KG1 (cell line): Measurements from ENCODE around the gene IRF2BPL.
"Not testable (repeated sequence)": the region's sequence is repeated elsewhere in the genome, so short reads cannot be mapped to it uniquely, and the experiment has no call there.

Experiments
- DNase-seq: peaks from one replicate; lab custom pipeline; 2025; lab: John Stamatoyannopoulos, UW

The IRF2BPL gene

GRCh38 chr14:77033622-77034589, 5.4 kb upstream of the IRF2BPL start:
- peak; percentile 70 for DNase-seq

DNA sequence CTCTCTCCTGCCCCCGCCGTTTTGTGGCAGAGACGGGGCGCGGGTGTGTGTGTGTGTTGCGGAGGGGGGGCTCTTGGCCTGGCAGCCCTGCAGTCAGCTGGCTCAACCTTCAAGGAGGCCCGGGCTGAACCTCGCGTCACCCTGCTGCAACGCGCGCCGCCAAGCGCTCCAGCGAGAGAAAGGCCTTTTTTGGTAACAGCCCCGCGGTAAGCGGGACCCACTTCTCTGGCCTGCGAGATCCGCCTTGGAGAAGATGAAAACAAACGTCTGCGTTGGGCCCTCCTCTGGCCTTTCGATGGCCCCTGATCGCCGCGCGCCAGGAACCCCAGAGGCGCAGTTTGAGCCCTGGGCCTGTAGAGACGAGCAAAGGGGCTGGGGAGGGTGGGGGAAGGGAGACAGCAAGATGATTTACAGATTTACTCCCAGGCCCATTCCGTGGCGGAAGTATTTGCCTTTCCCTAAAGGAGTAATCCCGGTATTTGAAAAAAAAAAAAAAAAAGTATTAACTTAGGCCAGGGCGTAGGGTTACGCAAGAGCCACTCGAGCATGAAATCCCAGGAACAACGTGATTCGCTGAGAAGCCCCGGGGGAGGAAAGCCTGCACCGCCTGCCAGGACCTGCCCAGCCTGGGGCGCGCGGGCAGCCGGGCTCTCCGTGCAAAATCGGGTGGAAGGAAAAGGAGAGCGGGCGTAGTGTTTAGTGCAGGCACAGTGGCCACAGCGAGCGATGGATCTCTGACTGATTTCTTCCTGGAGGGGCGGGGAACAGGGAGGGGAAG, 4.5 kb upstream of the IRF2BPL start:
- DNase-seq = peak; percentile 73

DNA sequence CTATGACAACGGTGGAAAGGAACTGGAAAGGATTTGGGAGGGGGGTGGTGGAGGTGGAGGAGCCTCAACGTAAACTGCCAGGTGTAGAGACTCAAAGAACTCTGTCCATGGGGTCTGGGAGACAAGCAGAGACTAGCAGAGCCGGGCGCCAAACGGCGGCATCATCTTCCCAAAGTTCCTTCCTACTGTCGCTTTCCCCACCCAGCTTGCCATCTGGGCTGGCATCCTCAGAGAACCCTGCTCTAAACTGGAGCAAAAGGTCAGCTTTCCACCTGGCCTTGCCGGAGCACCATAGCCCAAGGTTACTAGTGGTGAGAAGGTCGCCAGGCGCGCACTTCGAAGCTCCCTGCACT, 4.0 kb upstream of the IRF2BPL start:
- DNase-seq = no peak

- DNase-seq = no peak
Observed at GRCh38 chr14:77031759-77032490, 3.4 kb upstream of the IRF2BPL start.

GRCh38 chr14:77027538-77028383, 747 bp downstream of the IRF2BPL start:
- DNase-seq = peak; percentile 59

GRCh38 chr14:77026930-77027537, 1.5 kb downstream of the IRF2BPL start:
- peak; percentile 8 for DNase-seq

DNA sequence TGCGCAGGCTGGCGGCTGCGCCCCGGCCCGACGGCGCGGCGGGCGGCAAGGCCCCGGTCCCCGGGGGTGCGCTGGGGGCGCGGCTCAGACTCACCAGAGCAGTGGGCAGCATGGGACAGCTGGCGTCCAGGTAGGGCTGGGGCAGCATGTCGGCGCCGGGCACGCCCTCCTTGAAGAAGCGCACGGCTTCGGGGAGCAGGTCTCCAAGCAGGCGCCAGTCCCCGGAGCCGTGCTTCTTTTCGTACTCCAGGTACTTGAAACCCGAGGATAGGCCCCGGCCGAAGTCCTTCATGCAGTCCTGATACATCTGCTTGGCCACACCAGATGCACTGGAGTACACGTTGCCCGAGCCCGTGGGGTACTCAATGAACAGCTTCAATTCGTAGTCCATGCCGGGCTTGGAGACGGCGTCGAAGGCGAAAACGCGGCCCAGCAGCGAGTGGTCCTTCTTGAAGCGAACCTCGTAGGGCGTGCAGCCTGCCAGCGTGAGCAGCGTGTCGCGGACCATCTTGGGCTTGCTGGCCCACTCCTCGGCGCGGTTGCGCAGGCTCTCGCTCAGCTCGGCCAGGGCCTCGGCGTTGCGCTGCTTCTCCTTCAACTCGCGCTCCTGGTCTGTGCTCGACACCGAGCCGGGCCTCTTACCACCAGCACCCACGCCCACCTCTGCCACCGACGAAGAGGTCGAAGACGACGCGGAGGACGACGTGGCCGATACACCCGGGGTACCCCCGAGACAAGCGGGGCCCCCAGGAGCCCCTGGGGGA, 2.2 kb downstream of the IRF2BPL start:
- DNase-seq = no peak

GRCh38 chr14:77025744-77026165, 2.8 kb downstream of the IRF2BPL start:
- DNase-seq = no peak

- no peak for DNase-seq
Observed at GRCh38 chr14:77024171-77024691, 4.3 kb downstream of the IRF2BPL start.

GRCh38 chr14:77023001-77023996, 5.2 kb downstream of the IRF2BPL start:
- no peak for DNase-seq

DNA sequence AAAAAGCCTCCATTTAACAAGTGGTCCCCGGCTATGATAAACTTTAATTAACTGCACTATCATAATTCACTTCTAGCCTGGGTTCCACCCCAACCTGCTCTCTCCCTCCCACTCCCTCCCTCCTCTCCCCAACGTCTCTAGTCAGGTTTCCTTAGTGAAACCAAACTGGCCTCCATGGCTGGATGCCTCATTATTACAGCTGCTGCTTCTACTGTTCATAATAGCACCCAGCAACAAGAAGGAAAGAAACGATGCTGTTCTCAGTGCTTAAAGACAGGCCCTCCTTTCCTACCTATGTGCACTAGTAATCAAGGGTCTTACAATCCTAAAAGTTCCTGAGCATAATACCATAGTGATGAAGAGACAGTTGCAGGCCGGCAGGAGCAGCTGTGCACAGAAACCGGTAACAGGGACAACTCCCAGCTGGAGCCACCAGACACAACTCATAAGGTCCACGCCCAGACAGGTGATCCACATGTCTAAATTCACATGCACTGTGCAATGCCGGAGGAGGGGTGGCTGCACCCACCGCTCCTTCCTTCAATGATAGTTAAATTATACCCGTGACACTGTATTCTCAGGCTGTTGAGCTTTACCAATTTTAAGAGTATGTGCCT, 6.2 kb downstream of the IRF2BPL start:
- DNase-seq = no peak

DNA sequence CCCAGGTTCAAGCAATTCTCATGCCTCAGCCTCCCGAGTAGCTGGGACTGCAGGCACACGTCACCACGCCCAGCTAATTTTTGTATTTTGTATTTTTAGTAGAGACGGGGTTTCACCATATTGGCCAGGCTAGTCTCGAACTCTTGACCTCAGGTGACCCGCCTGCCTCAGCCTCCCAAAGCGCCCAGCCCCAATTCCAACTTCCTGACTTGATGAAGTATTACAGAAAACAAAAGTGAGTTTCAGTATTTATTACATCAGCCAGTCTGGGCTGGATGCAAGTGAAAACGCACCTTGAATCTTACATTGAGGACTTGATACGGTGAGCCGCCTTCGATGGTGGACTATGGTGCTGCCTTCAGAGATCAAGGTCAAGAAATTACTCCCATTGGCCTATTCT, 7.1 kb downstream of the IRF2BPL start:
- DNase-seq = not testable (repeated sequence)

- DNase-seq = no peak
Observed at GRCh38 chr14:77018785-77019184, 9.7 kb downstream of the IRF2BPL start.

- no peak for DNase-seq
Observed at GRCh38 chr14:77017666-77018065, 10.8 kb downstream of the IRF2BPL start.

GRCh38 chr14:77014734-77015133, 13.8 kb downstream of the IRF2BPL start:
- no peak for DNase-seq

- no peak for DNase-seq
Observed at GRCh38 chr14:77014004-77014604, 14.4 kb downstream of the IRF2BPL start.

DNA sequence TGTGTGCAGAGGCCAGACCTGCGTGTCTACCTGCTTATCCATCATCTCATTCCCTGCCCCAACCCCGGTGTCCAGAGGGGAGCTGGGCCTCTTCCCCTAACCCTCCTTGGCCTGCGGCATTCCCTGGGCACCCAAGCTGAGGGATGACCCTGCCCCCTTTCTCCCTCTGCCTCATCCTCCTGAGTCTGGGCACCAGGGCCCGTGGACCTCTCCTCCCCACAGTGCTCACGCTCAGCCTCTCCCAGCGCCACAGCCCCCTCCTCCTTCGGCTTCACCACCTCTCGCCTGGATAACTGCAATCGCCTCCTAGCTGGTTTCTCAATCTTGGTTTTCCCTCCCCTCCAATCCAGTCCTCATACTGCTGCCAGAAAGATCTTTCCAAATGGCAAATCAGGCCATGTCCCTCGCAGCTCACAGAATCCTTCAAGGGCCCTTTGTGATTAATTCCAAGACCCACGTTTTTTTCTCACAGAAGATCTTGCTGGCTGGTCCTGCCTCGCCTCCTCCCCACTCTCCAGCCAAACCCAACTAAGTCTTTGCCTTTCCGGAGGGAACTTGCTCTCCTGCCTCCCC, 16.2 kb downstream of the IRF2BPL start:
- no peak for DNase-seq
